HG03139 (cell line): ENCODE data around the gene UST.
"Not testable (repeated sequence)": the region's sequence is repeated elsewhere in the genome, so short reads cannot be mapped to it uniquely, and the experiment has no call there.

ENCODE experiments used
- ATAC-seq: cut with Tn5 transposase; IDR thresholded peaks from one replicate; pipeline ENCODE4 v1.9.1; 2021; ENCODE audit not compliant: unreplicated experiment

UST gene

DNA sequence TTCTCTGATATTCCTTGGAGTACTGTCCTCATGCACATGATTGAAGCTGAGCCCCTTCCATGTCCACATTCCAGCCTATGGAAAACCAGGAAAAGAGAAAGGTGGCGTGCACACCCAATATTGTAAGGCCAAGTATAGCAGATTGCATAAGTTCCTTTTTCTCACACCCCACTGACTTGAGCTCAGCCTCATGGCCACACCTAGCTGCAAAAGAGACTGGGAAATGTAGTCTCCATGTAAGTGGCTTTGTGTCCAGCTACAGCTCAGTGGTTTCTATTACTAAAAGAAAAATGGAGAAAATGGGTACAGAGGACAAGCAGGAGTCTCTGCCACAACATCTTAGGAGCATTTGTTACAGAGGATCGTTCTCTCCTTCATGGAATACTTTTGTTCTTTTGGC, 10.8 kb upstream of the UST start:
- ATAC-seq: no peak

GRCh38 chr6:148736774-148737412, 9.9 kb upstream of the UST start:
- ATAC-seq: no peak

- ATAC-seq: no peak
These were observed 9.0 kb upstream of the UST start for GRCh38 chr6:148737806-148738205.

GRCh38 chr6:148738946-148739821, 7.6 kb upstream of the UST start:
- ATAC-seq: no peak

DNA sequence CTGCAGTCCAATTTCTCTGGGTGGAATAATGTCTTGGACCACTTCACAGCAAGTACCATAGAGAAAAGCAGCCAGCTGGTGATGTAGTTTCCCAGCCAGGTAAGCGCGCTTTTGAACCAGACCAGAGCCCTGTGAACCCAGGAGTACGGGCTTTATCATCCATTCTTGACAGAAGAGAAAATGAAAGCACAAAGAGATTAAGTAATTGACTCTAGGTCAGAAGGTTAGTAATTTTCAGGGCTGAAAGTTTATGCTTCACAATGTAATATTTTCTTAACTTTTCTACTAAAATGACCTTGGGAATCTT, 7.1 kb upstream of the UST start:
- no peak for ATAC-seq

GRCh38 chr6:148743476-148743875, 3.4 kb upstream of the UST start:
- ATAC-seq: no peak

GRCh38 chr6:148745926-148746325, 904 bp upstream of the UST start:
- ATAC-seq: no peak

DNA sequence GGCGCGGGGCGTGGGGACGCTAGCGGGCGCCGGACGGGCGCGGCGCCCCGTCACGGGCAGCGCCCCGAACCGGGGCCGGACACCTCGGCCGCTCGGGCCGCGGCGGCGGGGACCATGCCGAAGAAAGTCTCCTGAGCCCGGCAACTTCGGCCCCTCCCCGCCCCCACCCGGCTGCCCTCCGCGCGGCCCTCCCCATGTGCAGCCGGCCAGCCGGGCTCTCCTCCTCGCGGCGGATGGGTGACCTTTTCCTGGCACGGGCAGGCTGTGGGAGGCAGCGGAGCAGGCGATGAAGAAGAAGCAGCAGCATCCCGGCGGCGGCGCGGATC, 278 bp downstream of the UST start:
- peak; percentile 19 for ATAC-seq

DNA sequence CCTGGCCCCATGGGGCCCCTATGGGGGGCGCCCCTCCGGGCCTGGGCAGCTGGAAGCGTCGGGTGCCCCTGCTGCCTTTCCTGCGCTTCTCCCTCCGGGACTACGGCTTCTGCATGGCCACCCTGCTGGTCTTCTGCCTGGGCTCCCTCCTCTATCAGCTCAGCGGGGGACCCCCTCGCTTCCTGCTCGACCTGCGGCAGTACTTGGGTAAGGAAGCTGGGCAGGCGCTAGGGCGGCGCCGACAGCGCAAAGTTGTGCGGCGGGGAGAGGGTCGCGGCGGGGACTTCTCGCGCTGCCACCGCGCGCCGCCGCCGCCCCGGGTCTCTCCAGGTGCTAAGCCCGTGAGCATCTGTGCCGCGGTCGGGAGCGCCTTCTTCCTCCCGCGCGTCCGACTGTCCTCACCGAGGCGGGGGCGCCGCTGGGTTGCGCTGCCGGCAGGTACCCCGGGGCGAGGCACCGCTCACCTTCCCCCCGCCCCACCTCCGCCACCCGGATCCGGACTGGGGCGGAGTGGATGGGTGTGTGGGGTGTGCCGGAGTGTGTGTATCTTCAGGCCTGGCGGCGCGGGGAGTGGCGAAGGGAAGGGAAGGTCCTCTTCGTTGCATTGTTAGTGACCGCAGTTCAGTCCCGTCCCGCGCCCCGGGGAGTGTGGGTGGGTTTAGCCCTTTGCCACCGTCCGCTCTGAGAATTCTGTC, 788 bp downstream of the UST start:
- ATAC-seq: peak; percentile 21

DNA sequence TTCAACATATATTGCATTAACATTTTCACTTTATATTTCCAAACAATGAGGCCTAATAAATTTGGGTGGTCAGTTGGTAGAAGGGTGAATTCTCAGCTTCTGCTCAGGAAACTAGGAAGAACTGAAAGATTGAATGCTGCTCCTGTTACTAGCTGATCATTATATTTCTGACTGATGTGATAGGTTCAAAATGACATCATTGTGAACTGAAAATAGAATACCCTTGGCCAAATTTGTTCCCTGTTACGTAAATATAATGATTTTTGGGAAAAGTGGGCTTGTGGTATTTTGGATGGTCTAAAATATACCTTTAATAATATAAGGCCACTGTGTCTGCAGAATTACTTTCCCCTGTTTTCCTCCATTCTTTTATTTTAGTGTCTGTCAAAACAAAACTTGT, 2.8 kb downstream of the UST start:
- ATAC-seq: no peak

DNA sequence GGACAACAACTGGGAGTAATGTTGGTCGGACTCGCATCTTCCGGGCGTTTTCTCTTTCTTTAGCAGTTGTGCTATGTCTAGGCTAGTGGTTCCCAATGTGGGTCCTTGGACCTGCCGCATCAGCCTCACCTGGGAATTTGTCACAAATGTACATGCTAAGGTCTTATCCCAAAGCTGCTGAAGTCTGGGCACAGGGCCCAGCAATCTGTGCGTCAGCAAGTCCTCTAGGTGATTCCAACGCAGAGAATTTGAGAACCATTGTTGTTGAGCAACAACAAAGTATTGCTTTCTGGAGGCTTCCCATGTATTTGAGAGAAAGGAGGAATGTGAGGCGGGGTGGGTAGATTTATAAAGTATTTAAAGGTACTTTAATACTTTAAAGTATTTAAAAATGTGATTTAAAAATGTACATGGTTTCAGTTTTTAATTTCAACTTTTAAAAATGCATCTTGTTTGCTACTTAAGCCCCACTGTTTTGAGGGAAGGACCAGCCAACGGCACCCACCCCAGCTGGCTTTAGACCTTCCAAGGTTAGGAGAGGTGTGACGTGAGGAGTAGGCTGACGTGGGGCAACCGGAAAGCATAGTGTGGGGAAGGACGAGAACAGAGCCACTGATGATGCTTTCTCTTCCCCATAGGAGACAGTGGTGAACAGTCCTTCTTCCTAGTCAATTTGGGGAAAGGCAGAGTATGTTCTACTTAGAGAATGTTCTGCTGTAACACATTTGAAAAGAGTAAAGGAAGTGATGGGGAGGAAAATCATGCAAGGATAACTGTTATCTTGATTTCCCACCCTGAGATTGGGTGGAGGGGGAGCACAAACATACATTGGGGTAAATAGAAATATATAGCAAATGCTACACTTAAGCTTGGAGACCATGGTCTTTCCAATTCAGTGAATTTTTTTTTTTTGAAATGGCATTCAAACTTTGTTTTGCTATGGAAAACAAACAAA, 4.3 kb downstream of the UST start:
- no peak for ATAC-seq

DNA sequence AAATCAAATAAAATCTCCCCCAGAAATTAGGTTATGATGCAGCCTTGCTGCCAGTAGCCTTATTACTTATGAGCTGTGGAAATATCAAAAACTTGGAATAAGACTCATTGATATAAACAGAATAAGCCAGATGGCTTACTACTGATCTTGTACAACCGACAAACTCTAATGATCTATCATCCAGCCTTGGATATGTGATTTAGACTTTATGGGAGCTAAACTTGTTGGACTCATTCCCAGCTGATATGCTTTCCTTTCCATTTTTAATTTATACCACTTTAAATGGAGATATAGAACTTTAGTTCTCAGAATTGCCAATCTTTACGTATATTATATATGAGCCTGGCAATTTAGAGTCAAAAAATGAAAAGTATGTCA, 5.0 kb downstream of the UST start:
- no peak for ATAC-seq

- not testable (repeated sequence) for ATAC-seq
These were observed 8.5 kb downstream of the UST start for GRCh38 chr6:148755379-148755778.

- ATAC-seq: no peak
These were observed 11.2 kb downstream of the UST start for GRCh38 chr6:148757944-148758480.

DNA sequence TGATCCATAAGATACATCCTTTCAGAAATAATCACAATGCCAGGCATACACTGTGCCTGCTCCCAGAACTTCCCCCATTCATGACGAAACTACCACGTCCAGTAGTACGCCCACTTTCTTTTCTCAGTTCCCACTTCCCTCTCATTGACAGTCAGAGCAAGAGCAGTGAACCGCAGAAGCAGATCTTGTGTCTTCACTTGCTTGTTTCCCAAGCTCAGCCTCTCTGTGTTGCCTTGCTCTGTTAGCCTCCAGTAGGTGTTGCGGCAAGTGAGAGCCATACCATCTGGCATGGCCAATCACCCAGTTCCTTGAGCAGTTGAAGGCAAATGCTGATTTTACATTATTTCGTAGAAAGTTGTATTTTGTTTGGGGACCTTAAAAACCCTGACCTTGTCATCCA, 11.7 kb downstream of the UST start:
- peak; percentile 70 for ATAC-seq

GRCh38 chr6:148760258-148760534, 13.4 kb downstream of the UST start:
- no peak for ATAC-seq

- peak; percentile 37 for ATAC-seq
These were observed 14.0 kb downstream of the UST start for GRCh38 chr6:148760568-148761526.

GRCh38 chr6:148761527-148762011, 14.7 kb downstream of the UST start:
- peak; percentile 2 for ATAC-seq

- no peak for ATAC-seq
These were observed 15.4 kb downstream of the UST start for GRCh38 chr6:148762231-148762630.
